Transverse colon (tissue), 4 donors: ENCODE results near the gene PPP2R2C. TPM values are rescaled to one million over a fixed set of nuclear protein-coding genes. Genes with fewer than 3 reads are reported as not detected.

Source experiments
- DNase-seq: peaks from one replicate; pipeline ENCODE4 v3.0.0-alpha.2; 2019
- H3K27ac ChIP-seq, 4 donors: fragments of 200-600 bp; sonication (generic); 2 replicates each; pipeline ENCODE4 v1.5.1; 2016 to 2018; ENCODE audit warnings: inconsistent platforms in 4 of 4
- H3K27me3 ChIP-seq: fragments of 200-600 bp; sonication (generic); 2 replicates; pipeline ENCODE4 v1.5.1; 2017; ENCODE audit warnings: inconsistent platforms
- H3K36me3 ChIP-seq, 4 donors: fragments of 200-600 bp; sonication (generic); 2 replicates each; pipeline ENCODE4 v1.5.1; 2017 to 2019; ENCODE audit warnings: inconsistent platforms in 4 of 4
- H3K4me1 ChIP-seq, 4 donors: fragments of 200-600 bp; sonication (generic); 2 replicates each; pipeline ENCODE4 v1.5.1; 2017 to 2020; ENCODE audit warnings: inconsistent platforms in 4 of 4
- H3K4me3 ChIP-seq, 4 donors: fragments of 200-600 bp; sonication (generic); 1 replicate in 1 of 4; 2 replicates in 3 of 4; pipeline versions ENCODE4 v1.5.1 to v1.6.1; 2017 to 2019; ENCODE audit warnings: inconsistent platforms in 4 of 4
- H3K9me3 ChIP-seq, 2 donors: fragments of 200-600 bp; sonication (generic); 2 replicates each; pipeline ENCODE4 v1.5.1; 2017 to 2019; ENCODE audit warnings: inconsistent platforms in 2 of 2
- CTCF ChIP-seq, 5 experiments: fragments of 200-600 bp in 3 of 5; fragments of 450-650 bp in 2 of 5; sonication (generic) in 3 of 5; IDR thresholded peaks; 1 replicate in 2 of 5; 2 replicates in 3 of 5; pipeline ENCODE4 v1.5.1; 2016 to 2017; ENCODE audit warnings: antibody characterized with exemption in 5 of 5, inconsistent platforms in 3 of 5, mild to moderate bottlenecking in 2 of 5, moderate library complexity in 1 of 5
- EP300 ChIP-seq: sonication (generic); formaldehyde crosslinking; IDR thresholded peaks from one replicate; pipeline ENCODE4 v1.6.1; 2017; ENCODE audit warnings: antibody characterized with exemption, low read depth
- POLR2A ChIP-seq: fragments of 450-650 bp; IDR thresholded peaks from one replicate; pipeline ENCODE4 v1.6.1; 2016; ENCODE audit warnings: antibody characterized with exemption, mild to moderate bottlenecking, moderate library complexity
- POLR2AphosphoS5 ChIP-seq, 3 donors: sonication (generic); formaldehyde crosslinking; IDR thresholded peaks; one replicate each; pipeline ENCODE4 v1.6.1; 2016; ENCODE audit warnings: antibody characterized with exemption in 3 of 3
- WGBS, 2 donors: methylation state at CpG; one replicate each; pipeline ENCODE4 v1.1.5; 2018; ENCODE audit warnings: low coverage in 1 of 2; 5-methylcytosine and 5-hydroxymethylcytosine counted together
- in situ Hi-C, 4 donors: fragments of 200-750 bp; cut with MboI; loops; one replicate each; pipeline versions ENCODE4 v1.15.0 to v1.15.1; 2017; ENCODE audit warnings: low sequenced_read_pairs in 3 of 4, low pct_ligation_motif_present in 1 of 4, low pct_unique_long_range_greater_than_20kb in 1 of 4
- intact Hi-C: fragments of 100-400 bp; cut with DNase I; formaldehyde crosslinking; loops from one replicate; pipeline ENCODE4 v1.15.1; 2023; ENCODE audit warnings: low total_unique reads
- total RNA-seq, 4 donors: library from RNA; depleted of rRNA; stranded (reverse); fragments of >200 nt; gene quantifications; one replicate each; pipeline ENCODE4 v1.1.0, GENCODE V29; 2016

The PPP2R2C gene
- total RNA-seq, 4 donors from 2014 or later = 0.27 to 8.8 (median 1.7) TPM

GRCh38 chr4:6422105-6422504 is 50.3 kb downstream of the PPP2R2C start:
- Histone ChIP-seq H3K4me3 (no peak overlapping the region), H3K27me3 (no peaks in the 10 kb centered on the region), H3K9me3 (no peaks in the 10 kb centered on the region), H3K27ac (no peak overlapping the region), H3K36me3 (no peaks in the 10 kb centered on the region), H3K4me1 (no peaks in the 10 kb centered on the region)
- DNase-seq = no peak
- in situ Hi-C loops (no loop called here), intact Hi-C loops (no loop called here)
- TF ChIP-seq POLR2A = no peak
- TF ChIP-seq POLR2AphosphoS5 (IDR thresholded peaks at IDR 0.05) = no peak
- TF ChIP-seq CTCF (IDR thresholded peaks at IDR 0.05) = no peak
- TF ChIP-seq EP300 = no peak
- 88% methylated on average over 9 of the region's 9 CpGs; no CpG with 5 or more reads in 1 of the 2 donors for WGBS, 2 donors

GRCh38 chr4:6421397-6421796 is 51.0 kb downstream of the PPP2R2C start:
- H3K36me3 ChIP-seq = no peaks in the 10 kb centered on the region
- in situ Hi-C loops (no loop called here), intact Hi-C loops (no loop called here)
- peaks cover 5% of the 10 kb centered on the region for H3K27me3 ChIP-seq
- H3K9me3 ChIP-seq = no peaks in the 10 kb centered on the region
- no peaks in the 10 kb centered on the region for H3K4me1 ChIP-seq
- TF ChIP-seq POLR2AphosphoS5 (IDR thresholded peaks at IDR 0.05) = no peak
- no peak for TF ChIP-seq EP300
- no peak for TF ChIP-seq POLR2A
- no peak for TF ChIP-seq CTCF (IDR thresholded peaks at IDR 0.05)
- no peak overlapping the region for H3K27ac ChIP-seq
- no peak for DNase-seq
- WGBS, 2 donors = 90 to 100% methylated on average over 4 to 18 of the region's 18 CpGs
- no peak overlapping the region for H3K4me3 ChIP-seq

- intact Hi-C loops = no loop called here
These were observed 51.4 kb downstream of the PPP2R2C start for GRCh38 chr4:6420972-6421371.

GRCh38 chr4:6420036-6420435 is 52.4 kb downstream of the PPP2R2C start:
- TF ChIP-seq EP300 = no peak
- TF ChIP-seq CTCF (IDR thresholded peaks at IDR 0.05) = no peak
- TF ChIP-seq POLR2AphosphoS5 (IDR thresholded peaks at IDR 0.05) = no peak
- no peak for TF ChIP-seq POLR2A
- Histone ChIP-seq H3K9me3 (no peaks in the 10 kb centered on the region), H3K36me3 (no peaks in the 10 kb centered on the region), H3K27ac (no peak overlapping the region), H3K4me3 (no peak overlapping the region), H3K4me1 (no peaks in the 10 kb centered on the region), H3K27me3 (peaks cover 14% of the 10 kb centered on the region)
- in situ Hi-C loops = no loop called here
- 78 to 79% methylated on average over 2 to 7 of the region's 7 CpGs for WGBS, 2 donors
- no peak for DNase-seq
- intact Hi-C loops = no loop called here

More at GRCh38 chr4:6420972-6421371, 51.4 kb downstream of the PPP2R2C start:
- DNase-seq = no peak
- H3K27ac ChIP-seq = no peak overlapping the region
- no peaks in the 10 kb centered on the region for H3K4me1 ChIP-seq
- H3K9me3 ChIP-seq = no peaks in the 10 kb centered on the region
- TF ChIP-seq EP300 (no peak), POLR2AphosphoS5 (IDR thresholded peaks at IDR 0.05) (no peak), POLR2A (no peak), CTCF (IDR thresholded peaks at IDR 0.05) (no peak)
- WGBS, 2 donors = 92% methylated on average over 6 of the region's 6 CpGs; no CpG with 5 or more reads in 1 of the 2 donors
- in situ Hi-C loops = no loop called here
- peaks cover 9% of the 10 kb centered on the region for H3K27me3 ChIP-seq
- no peak overlapping the region for H3K4me3 ChIP-seq
- no peaks in the 10 kb centered on the region for H3K36me3 ChIP-seq
